ENCODE results near the gene ZNF24. TPM values are rescaled to one million over a fixed set of nuclear protein-coding genes. Genes with fewer than 3 reads are reported as not detected.

Gene ZNF24
- total and polyA plus RNA-seq, 12 donors = 10.3 to 55.1 (median 47.6) TPM

DNA sequence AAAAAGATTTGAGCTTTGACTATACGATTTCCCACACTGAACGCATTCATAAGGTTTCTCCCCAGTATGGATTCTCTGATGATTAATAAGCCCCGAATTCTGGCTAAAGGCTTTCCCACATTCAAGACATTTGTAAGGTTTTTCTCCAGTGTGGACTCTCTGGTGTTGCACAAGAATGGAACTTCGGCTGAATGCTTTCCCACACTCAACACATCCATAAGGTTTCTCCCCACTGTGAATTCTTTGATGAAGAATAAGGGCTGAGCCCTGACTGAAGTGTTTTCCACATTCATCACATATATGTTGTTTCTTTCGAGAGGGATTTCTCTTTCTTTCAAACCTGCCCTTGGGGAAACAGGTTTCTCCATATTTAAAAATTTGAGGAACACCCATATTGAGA lies 6.9 kb downstream of the ZNF24 start:
- H3K4me1 ChIP-seq = peaks cover 0 to 55% (median 25%) of the 10 kb centered on the region in 9 donors
- H3K27ac ChIP-seq = no peak overlapping the region
- DNase-seq = no peak
- peaks cover 0 to 100% (median 60%) of the 10 kb centered on the region in 9 donors for H3K36me3 ChIP-seq
- WGBS, 2 donors = 89 to 93% methylated on average over 5 of the region's 5 CpGs
- H3K4me3 ChIP-seq = no peak overlapping the region
- H3K27me3 ChIP-seq = no peaks in the 10 kb centered on the region
- no peaks in the 10 kb centered on the region for H3K9me3 ChIP-seq
- TF ChIP-seq, protein P1, sequence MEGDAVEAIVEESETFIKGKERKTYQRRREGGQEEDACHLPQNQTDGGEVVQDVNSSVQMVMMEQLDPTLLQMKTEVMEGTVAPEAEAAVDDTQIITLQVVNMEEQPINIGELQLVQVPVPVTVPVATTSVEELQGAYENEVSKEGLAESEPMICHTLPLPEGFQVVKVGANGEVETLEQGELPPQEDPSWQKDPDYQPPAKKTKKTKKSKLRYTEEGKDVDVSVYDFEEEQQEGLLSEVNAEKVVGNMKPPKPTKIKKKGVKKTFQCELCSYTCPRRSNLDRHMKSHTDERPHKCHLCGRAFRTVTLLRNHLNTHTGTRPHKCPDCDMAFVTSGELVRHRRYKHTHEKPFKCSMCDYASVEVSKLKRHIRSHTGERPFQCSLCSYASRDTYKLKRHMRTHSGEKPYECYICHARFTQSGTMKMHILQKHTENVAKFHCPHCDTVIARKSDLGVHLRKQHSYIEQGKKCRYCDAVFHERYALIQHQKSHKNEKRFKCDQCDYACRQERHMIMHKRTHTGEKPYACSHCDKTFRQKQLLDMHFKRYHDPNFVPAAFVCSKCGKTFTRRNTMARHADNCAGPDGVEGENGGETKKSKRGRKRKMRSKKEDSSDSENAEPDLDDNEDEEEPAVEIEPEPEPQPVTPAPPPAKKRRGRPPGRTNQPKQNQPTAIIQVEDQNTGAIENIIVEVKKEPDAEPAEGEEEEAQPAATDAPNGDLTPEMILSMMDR (IDR thresholded peaks at IDR 0.05) = no peak
- intact Hi-C loops (cut with DNase I) = loop anchor here in 1 of 10 donors (10.0 kb wide), 1 partner anchor 52 kb away; no protein-coding TSS in a partner anchor
- no peak for ATAC-seq

DNA sequence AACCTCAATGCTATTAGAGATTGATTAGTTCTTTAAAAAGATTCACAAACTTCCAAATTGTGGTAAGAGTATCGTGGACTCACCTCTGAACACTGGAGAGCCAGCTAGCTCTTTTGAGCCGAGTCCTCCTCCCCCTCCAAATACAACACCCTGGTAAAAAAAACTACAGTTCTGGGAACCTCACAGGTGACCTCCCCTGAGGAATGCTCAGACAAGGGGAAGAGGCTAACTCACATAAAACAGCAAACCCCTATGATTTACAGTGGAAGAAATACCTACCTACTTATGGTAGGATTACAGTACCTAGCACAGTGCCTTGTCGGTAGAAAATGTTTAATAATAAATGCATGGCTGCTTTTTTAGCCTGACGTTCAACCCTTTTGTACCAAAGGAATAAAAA lies 8.4 kb downstream of the ZNF24 start:
- H3K9me3 ChIP-seq = no peaks in the 10 kb centered on the region
- ATAC-seq (no peak), DNase-seq (no peak)
- TF ChIP-seq, protein P1 (IDR thresholded peaks at IDR 0.05) = no peak
- no peaks in the 10 kb centered on the region for H3K27me3 ChIP-seq
- H3K36me3 ChIP-seq = peaks cover 0 to 98% (median 60%) of the 10 kb centered on the region in 9 donors
- intact Hi-C loops (cut with DNase I) = loop anchor here in 1 of 10 donors (10.0 kb wide), 1 partner anchor 51 kb away; no protein-coding TSS in a partner anchor
- peaks cover 0 to 51% (median 12%) of the 10 kb centered on the region in 9 donors for H3K4me1 ChIP-seq
- no peak overlapping the region for H3K4me3 ChIP-seq
- WGBS, 2 donors = 92% methylated on average over 4 of the region's 4 CpGs
- no peak overlapping the region for H3K27ac ChIP-seq

DNA sequence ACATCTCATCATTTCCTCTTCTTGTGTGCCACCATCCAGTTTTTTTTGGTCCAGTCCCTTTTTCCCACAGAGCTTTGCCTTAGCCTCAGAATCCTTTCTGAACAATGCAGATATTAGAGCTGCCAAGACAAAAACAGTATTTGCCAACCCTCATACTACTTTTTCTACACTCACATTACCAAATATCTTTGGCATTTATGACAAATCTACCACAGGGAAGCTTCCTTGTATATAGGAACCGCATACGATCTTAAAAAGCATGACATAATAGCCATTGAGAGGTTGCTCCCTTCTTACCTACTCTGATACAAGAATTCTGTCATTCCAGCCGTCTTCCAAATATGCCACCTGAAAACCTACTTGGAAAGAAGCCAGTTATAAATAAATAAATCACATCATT lies 9.4 kb downstream of the ZNF24 start:
- H3K4me3 ChIP-seq = no peak overlapping the region
- TF ChIP-seq, protein P1 (IDR thresholded peaks at IDR 0.05) = no peak
- DNase-seq (no peak), ATAC-seq (no peak)
- H3K4me1 ChIP-seq = peaks cover 0 to 41% (median 3%) of the 10 kb centered on the region in 9 donors
- H3K36me3 ChIP-seq = peaks cover 0 to 87% (median 52%) of the 10 kb centered on the region in 9 donors
- WGBS, 2 donors = 72 to 79% methylated on average over 3 of the region's 3 CpGs
- intact Hi-C loops (cut with DNase I) = loop anchor here in 1 of 10 donors (10.0 kb wide), 1 partner anchor 50 kb away; no protein-coding TSS in a partner anchor
- H3K27ac ChIP-seq = no peak overlapping the region
- no peaks in the 10 kb centered on the region for H3K9me3 ChIP-seq
- H3K27me3 ChIP-seq = no peaks in the 10 kb centered on the region

DNA sequence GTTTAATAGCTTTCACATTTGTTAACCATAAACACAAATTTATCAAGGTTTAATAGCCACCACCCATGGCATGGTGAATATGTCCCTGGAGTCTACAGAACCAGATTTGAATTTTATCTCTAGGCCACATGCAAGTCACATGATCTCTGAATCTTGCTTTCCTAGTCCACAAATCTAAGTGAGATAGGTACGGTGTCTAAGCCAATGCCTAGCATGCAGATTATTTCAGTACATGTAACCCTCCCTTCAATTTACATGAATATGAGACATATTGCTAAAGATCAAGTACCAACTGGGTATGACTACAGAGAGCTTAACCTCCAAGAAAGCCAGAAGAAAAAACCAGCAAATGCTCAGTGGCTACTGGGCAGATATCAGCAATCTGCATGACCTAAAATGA lies 10.0 kb downstream of the ZNF24 start:
- intact Hi-C loops (cut with DNase I) = loop anchor here in 1 of 10 donors (10.0 kb wide), 1 partner anchor 49 kb away; no protein-coding TSS in a partner anchor
- no peak overlapping the region for H3K4me3 ChIP-seq
- ATAC-seq (no peak), DNase-seq (no peak)
- no peak overlapping the region for H3K27ac ChIP-seq
- H3K4me1 ChIP-seq = peaks cover 0 to 36% (median 0%) of the 10 kb centered on the region in 9 donors
- H3K9me3 ChIP-seq = no peaks in the 10 kb centered on the region
- WGBS, 2 donors = 56 to 73% methylated on average over 1 of the region's 1 CpG
- peaks cover 0 to 81% (median 46%) of the 10 kb centered on the region in 9 donors for H3K36me3 ChIP-seq
- TF ChIP-seq, protein P1 (IDR thresholded peaks at IDR 0.05) = no peak
- no peaks in the 10 kb centered on the region for H3K27me3 ChIP-seq

Data from heart right ventricle (tissue), 16 donors.